GM19023 (cell line): Measurements from ENCODE around the gene JADE2.

Source experiments
- ATAC-seq: cut with Tn5 transposase; IDR thresholded peaks from one replicate; pipeline ENCODE4 v1.9.1; 2021; ENCODE audit warnings: mild to moderate bottlenecking, moderate library complexity; ENCODE audit not compliant: unreplicated experiment

The JADE2 gene

DNA sequence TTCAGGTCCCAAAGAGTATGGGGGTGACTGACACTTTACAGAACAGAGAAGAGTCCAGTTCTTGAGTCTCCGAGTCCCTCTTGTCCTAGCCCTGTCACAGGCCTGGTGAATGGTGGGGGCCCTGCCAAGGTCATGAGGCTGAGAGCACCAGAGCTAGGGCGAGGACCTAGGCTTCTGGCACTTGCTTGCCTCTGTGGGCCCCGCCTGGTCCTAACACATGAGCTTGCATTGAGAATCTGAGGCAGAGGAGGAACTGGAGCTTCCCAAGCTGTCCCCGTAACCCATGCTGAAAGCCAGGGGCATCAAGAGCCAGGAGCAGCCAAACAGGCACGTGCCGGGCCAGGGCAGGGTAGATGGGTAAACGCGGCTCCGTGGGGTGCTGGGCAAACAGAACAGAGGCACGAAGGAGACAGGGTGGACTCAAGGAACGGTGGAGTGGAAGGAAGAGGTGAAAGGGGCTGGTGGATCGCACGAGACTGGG lies 41.3 kb downstream of the JADE2 start:
- ATAC-seq = no peak

DNA sequence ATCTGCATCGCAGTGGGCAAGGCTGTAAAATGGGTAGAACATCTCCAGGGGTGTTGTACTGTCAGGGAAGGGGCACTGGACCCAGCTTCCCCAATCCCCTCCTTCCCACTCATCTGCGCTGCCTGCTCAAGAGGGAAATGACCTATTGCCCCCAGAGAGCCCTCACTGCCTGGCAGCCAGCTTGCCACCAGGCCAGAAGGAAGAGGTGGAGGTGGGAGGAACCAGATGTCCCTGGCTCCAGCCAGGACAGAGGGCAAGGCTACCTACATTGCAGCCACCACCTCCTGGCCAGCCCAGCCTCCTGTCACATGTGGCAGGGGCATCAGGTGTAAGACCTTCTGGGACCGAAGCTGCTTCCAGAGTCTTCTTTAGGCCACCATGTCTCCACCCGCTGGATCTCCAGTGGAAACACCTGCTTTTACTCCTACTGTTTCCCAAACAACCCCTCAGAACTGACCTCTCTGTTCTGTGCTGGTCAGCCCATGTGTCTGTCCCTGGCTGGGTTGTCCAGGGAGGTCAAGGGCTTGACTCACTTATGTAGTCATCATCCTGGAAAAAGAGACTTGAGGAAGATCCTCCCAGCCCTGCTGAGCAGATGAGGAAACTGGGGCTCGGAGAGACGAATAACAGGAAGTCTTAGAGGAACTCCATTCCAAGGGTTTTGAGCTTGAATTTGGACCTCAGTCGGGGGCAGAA lies 42.3 kb downstream of the JADE2 start:
- no peak for ATAC-seq

DNA sequence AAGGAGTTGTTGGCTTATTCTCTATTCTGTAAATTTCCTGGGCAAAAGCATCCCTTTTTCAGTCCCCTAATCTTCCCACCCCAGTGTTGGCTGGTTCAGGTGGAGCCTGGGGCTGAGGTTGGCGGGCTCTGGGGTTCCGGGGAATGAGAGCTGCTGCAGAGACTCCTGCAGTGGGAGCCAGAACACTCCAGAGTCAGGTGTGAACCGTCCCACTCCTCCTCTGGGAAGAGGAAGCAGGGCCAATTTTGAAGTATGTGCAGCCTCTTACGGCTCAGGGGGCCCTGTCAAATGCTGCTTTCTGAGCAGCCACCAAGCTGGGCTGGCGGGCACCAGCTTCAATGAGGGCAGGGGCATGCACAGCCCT lies 42.8 kb downstream of the JADE2 start:
- no peak for ATAC-seq

DNA sequence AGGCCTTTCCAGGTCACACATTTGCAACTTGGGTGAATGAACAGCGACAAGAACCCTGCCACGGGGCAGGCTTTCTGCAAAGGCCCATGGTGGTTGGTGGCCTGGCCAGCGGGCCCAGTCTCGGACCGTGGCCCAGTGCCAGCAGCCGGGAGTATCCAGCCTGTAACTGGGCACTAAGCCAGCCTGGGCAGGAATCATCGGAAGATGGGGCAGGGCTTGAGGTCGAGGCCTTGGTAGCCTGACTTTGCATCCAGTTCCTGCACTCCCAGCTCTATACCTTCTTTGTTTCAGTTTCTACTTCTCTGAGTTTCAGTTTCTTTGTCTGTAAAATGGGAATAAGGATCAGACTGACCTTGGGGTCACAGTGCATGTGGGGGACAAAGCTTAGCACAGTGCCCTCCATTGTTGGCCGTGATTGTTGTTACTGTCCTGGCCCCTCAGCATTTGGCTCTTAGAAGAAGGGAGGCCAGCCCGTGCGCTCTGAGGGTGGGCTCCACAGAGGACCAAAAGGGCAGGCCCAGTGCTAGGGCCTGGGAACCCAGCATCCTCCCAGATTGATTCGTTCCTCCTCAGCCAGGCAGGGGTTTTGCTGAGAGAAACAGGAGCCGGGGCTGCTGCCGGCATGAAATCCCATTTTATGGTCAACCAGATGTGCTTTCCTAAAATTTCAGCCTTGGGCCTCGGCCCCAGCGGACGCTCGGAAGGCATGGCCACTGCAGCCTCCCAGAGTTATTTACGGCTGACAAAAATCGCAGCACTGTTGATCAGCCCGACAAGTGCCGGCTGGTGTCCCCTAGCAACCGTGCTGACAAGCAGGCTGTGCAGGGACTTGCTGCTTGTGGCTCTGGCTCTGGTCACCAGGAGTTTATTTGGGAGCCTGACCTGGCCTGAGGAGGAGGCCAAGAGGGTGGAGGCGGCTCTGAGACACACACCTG lies 43.6 kb downstream of the JADE2 start:
- no peak for ATAC-seq

DNA sequence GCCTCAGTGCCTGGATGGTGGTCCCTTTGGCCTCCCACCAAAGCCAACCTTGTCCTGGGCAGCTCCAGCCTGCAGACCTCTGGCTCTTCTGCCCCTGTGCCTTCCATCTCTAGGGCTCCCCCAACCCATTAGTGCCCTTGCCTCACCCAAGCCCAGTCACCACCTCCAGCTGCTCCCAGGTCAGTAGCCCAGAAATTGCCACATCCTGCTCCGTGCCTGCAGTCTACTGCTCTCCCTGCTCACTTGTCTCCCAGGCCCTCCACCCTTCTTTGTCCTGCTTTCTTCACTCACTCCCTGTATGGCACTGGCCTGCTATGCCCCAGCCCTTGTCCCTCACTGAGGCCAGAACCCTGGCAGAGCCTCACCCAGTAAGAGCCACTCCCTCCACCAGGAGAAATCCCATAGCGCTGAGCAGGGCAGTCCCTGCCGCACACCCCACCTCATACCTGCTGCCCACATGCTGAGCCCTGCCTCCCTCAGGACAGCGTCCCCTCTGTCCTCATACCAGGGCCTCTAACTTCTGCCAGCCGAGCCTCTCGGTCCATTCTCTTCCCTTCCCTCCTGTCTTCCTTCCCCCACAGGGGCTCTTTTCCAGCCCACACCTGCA lies 44.4 kb downstream of the JADE2 start:
- ATAC-seq = no peak

DNA sequence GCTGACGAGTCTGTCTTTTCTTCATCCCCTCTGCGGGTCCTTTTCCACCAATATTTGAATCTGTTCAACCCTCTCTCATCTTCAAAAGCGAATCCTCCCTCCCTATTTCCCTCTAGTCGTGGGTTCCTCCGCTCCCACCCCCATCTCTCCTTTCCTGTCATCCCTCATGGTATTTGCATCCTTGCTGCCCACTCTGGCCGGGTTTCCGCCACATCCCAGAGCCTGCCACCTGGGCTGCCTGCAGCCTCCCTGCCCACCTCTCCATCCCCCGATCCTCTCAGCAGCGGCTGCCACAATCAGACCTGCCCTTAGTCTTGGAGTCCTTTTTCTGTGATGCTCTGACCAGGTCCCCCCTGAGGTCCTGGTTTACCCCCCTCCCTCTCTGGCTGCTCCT lies 44.9 kb downstream of the JADE2 start:
- no peak for ATAC-seq

DNA sequence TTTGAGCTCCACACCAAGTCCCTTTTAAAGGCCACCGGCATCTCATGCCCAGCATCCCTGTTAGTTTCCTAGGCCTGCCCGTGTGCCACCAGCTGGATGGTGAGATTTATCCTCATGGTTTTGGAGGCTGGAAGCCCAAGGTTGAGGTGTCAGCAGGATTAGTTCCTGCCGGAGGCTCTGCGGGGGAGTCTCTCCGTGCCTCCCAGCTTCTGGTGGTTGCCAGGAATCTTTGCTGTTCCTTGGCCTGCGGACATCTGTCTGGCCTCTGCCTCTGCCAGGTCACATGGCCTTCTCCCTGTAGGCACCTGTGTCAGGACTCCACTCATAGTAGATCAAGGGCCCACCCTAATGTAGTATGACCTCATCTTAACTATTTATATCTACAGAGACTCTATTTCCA lies 45.4 kb downstream of the JADE2 start:
- no peak for ATAC-seq

DNA sequence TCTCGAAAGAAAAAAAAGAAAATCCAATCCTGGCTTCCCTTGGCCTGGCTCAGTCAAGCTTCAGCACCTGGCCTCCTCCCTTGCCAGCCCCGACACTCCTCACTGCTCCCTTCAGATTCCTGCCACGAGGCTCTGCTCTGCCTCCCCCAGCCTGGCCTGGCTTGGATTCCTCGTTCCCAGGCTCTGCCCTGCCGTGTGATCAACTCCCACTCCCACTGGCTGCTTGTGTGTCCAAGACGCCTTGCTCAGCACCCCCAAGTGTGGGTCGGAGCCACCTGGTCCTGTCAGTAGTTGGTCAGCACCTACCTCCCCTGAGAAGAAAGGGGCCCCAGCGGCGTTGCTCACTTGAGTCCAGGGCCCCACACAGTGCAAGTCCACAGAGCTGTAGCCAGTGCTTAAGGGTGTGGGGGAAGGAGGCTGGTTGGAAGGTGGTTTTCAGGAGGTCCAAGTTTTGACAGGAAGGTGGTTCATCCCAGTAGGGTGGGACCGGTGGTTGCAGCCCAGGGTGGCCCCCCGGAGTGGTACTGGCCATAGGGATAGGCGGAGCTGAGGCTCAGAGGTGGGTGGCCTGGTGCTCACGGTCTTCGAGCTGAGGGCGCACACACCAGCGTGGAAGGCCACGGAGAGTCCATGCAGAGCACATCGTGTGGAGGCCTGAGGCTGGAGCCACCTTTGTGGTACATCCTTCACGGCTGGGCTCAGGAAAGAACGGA lies 46.4 kb downstream of the JADE2 start:
- no peak for ATAC-seq

DNA sequence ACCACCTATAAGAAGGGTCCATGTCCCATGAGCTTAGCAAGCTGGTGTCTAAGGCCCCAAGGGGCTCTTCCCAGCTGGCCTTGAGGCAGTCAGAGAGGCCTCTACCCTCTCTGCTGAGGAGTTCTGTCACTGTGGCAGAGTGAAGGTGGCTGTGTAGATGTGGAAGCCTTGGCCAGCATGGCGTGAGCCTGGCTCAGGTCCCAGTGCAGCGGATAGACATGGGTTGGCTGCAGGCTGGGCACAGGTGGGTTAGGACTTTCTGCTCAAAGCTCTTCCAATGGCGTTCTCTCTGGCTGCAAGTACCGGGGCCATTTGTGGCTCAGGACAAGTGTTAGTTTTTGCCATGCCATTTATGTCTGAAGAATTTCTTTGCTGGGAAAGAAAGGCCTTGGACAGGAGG lies 47.3 kb downstream of the JADE2 start:
- ATAC-seq = no peak

DNA sequence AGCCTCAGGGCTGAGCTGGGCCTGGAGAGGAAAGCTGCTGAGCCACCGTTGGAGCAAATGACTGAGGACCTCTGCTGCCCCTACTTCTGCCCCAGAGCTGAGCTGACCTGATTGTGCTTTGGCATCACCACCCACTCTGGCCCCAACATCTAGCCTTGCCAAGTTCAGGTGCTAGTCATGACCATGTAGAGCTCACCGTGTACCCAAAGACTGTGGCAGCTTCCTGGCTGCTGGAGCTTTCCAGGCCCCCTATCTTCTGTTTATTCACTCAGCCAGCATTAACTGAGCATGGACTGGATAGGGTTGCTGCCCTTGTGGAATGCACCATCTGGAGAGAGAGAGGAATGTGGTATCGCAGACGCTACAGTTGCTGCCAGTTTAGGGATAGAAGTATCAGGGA lies 49.1 kb downstream of the JADE2 start:
- no peak for ATAC-seq

DNA sequence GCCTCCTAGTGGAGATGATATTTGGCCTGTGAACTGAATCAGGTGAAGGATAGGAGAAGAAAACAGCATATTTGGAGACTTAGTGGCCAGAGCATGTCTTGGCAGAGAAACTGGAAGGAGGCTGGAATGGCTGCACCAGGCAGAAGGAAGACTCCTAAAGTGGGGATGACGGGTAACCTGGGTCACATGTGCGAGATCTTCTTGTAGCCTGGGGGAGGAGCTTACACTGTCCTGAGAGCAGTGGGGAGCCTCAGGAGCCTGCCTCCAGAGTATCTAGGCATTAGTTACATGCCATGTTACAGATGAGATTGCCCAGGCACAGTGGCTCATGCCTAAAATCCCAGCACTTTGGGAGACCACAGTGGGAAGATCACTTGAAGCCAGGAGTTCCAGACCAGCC lies 49.8 kb downstream of the JADE2 start:
- ATAC-seq = no peak

DNA sequence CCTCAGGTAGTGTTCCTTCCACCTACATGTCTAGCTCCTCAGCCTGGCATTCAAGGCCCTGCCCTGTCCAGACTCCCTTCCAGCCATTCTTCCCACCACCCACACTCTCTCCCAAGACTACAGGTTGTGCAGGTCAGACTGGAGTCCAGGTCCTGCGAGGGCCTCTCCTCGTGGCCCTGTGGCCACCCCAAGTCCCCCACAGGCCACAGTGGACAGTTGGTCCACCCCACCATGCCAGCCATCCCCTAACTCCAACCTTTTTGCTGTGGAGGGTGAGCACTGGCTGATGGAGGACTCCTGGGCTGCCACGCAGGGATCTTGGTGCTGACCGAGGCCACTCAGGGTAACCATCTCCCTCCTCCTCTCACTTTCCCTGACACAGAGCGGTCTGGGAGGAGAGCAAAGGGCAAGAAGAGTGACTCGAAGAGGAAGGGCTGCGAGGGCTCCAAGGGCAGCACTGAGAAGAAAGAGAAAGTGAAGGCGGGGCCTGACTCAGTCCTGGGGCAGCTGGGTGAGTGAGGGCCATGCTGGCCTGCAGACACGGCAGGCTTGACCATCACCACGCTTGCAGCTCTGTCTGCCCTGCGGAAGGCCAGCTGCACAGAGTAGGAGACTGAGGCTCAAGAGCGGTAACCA lies 51.0 kb downstream of the JADE2 start:
- ATAC-seq = no peak

DNA sequence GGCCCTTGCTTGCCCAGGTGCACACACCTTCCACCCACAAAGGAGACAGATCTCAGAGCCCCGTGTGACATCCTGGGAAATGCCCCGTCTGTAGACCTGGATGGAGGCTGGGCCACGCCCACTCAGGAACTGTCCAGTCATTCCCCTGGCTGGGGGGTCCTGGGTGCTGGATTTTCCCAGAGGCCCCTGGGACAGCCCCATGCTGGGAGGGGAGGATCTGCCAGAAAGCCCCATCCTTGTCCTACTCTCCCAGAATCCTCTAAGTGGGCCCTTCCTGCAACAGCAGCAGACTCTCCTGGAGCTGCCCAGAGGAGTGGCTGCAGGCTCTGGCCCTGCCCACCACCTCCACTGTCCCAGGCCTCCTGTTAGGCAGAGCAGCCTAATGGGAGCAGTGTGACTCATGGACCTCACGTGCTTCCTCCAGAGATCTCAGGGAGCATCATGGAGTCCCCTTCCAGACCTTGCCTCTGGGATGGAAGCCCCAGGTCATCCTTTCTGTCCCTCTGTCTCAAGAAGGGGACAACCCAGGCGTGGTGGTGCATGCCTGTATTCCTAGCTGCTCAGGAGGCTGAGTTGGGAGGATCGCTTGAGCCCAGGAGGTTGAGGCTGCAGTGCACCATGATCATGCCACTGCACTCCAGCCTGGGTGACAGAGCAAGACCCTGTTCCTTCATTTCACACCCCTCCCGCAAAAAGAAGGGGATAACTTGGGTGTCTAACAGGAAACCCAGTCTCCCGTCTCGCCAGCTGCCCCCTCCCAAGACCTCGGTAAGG lies 51.7 kb downstream of the JADE2 start:
- no peak for ATAC-seq

DNA sequence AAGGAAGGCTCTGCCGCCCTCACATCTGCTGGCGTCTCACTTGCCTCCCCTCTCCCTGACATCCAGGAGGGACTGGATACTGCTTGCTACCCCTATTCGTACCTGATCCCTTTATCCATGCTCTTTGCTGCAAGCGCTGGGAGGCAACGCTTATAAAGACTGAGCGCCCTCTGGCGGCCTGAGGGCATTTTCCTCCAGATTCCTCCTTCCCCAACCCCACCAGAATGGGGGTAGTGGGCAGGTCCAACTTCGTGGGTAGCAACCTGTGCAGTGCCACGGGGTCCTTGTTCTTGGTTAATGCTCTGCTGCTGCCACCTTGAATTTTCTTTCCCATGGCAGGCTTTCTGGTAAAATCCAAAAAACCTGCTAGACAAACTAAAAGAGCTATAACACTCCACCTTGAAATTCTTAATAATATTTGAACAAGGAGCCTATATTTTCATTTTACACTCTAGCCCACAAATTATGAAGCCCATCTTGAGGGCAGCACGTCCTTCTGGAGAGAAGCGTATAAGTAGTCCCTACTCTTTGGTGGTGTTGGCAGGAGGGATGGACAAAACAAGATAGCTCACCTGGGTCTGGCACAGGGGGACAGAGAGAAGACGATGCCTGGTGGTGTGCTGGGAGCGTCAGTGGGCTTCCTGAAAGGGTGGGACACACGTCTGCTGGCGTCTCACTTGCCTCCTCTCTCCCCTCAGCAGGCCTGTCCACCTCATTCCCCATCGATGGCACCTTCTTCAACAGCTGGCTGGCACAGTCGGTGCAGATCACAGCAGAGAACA lies 52.5 kb downstream of the JADE2 start:
- no peak for ATAC-seq

DNA sequence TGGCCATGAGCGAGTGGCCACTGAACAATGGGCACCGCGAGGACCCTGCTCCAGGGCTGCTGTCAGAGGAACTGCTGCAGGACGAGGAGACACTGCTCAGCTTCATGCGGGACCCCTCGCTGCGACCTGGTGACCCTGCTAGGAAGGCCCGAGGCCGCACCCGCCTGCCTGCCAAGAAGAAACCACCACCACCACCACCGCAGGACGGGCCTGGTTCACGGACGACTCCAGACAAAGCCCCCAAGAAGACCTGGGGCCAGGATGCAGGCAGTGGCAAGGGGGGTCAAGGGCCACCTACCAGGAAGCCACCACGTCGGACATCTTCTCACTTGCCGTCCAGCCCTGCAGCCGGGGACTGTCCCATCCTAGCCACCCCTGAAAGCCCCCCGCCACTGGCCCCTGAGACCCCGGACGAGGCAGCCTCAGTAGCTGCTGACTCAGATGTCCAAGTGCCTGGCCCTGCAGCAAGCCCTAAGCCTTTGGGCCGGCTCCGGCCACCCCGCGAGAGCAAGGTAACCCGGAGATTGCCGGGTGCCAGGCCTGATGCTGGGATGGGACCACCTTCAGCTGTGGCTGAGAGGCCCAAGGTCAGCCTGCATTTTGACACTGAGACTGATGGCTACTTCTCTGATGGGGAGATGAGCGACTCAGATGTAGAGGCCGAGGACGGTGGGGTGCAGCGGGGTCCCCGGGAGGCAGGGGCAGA lies 53.3 kb downstream of the JADE2 start:
- ATAC-seq = no peak

DNA sequence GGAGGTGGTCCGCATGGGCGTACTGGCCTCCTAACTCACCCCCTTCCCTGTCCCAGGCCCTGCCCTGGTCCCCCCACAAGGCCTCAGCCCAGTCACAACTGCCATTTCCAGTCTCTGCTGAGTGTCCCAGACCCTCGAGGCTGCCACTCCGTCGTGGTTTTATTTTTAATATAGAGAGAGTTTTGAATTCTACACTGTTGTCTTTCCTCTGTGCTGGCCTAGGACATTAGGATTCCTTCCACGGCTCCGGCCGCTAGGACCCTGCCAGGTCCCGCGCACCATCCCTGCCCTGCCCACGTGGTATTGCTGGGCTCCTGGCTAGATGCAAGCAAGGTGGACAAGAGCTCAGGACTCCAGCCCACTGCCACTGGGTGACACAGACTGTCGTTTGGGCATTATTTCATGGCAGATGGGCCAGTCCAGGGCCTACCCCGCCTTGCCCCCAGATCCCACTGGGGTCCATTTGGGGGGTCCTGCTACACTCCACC lies 53.9 kb downstream of the JADE2 start:
- ATAC-seq = no peak

DNA sequence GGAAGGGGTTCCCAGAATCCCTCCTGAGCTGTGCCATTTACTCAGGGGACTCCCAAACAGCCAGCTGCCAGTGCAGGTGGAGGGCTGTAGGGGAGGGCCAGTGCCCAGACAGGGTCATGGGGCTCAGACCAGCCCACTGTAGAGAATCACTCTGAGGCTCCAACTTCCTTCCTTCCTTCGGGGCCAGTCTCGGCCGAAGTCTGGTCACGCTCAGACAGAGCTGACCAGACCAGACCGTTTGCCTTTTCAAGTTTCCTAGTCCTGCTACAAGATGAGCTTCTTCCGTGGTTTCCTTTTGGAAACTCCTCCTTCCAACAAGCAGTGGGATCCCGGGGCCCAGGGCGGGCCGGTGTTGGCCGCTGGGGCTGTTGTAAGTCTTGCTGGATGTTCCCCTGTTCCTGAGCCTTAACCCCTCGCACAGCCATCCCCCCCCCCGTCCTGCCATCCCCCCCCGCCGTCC lies 54.6 kb downstream of the JADE2 start:
- ATAC-seq = no peak

DNA sequence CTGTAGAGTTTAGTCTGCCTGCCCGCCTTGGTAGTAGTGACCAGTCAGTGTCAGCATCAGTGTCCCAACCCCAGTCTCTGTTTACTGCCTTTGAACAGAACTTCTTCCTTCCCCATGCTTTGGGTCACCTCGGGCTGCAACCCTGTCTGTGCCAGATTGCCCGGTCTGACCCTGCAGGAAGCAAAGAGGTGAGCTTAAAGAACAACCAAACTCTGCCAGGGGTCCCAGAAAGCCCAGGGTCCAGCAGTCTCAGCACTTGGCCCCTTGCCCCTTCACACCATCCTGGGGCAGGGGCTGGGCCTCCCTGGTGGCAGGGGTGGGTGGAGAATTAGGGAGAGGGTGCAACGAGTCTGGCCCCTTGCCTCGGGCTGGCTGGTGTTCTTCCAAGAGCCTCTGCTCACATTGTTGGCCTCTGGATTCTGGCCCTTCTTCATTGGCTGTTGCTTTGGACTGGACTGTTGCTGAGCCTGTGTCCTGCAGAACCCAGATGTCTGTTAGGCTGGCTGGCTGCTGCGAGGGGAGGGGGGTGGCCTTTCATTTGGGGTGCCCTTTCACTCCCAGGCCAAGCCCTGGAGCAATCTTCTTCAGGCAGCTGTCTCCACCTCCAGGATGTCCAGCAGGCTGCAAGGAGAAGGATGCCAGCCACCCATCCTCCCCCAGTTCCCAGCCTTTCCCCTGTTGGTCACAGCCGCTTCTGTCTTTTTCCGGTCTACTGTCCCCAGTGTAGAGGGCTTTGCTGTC lies 55.9 kb downstream of the JADE2 start:
- no peak for ATAC-seq
